Thoracic aorta (tissue), 2 donors: ENCODE data around the gene UBE2QL1. TPM values are rescaled to one million over a fixed set of nuclear protein-coding genes. Genes with fewer than 3 reads are reported as not detected.

Source experiments
- ATAC-seq: fragments of 150-250 bp; one replicate; pipeline ENCODE4 v1.8.0; 2017; ENCODE audit warnings: low read depth; ENCODE audit not compliant: insufficient number of reproducible peaks, low FRiP score
- DNase-seq: peaks from one replicate; pipeline ENCODE4 v3.0.0-alpha.2; 2020; ENCODE audit warnings: low spot score
- H3K27ac ChIP-seq, 2 donors: fragments of 200-600 bp; sonication (generic); 1 replicate in 1 of 2; 2 replicates in 1 of 2; pipeline ENCODE4 v1.5.1; 2016; ENCODE audit warnings: mild to moderate bottlenecking in 2 of 2, moderate library complexity in 2 of 2
- H3K27me3 ChIP-seq: fragments of 200-600 bp; sonication (generic); replicated peaks from 2 replicates; pipeline ENCODE4 v1.6.0; 2016; ENCODE audit warnings: mild to moderate bottlenecking; ENCODE audit not compliant: insufficient read depth
- H3K36me3 ChIP-seq: fragments of 200-600 bp; sonication (generic); one replicate; pipeline ENCODE4 v1.5.1; 2016
- H3K4me1 ChIP-seq, 2 donors: fragments of 200-600 bp; sonication (generic); 1 replicate in 1 of 2; 2 replicates in 1 of 2; pipeline versions ENCODE4 v1.5.1 to v1.6.0; 2016; ENCODE audit warnings: low read depth in 2 of 2, mild to moderate bottlenecking in 1 of 2; ENCODE audit not compliant: control insufficient read depth in 1 of 2
- H3K4me3 ChIP-seq: fragments of 200-600 bp; sonication (generic); 2 replicates; pipeline ENCODE4 v1.5.1; 2016; ENCODE audit warnings: mild to moderate bottlenecking
- H3K9me3 ChIP-seq: fragments of 200-600 bp; sonication (generic); 2 replicates; pipeline ENCODE4 v1.5.1; 2016
- CTCF ChIP-seq: fragments of 200-600 bp; sonication (generic); IDR thresholded peaks from one replicate; pipeline ENCODE4 v1.5.1; 2019; ENCODE audit warnings: antibody characterized with exemption
- total RNA-seq, 2 donors: library from RNA; depleted of rRNA; stranded (reverse); fragments of >200 nt; gene quantifications; one replicate each; pipeline versions ENCODE4 v1.1.0 to v1.2.3, GENCODE V29; 2016

UBE2QL1 gene
- total RNA-seq, 2 donors from 2014 or later: 3.2 to 3.5 TPM

- Histone ChIP-seq H3K27ac (no peak overlapping the region), H3K4me1 (peaks cover 0 to 19% of the 10 kb centered on the region in 2 donors), H3K4me3 (no peak overlapping the region), H3K9me3 (no peaks in the 10 kb centered on the region), H3K27me3 (no peaks in the 10 kb centered on the region), H3K36me3 (no peaks in the 10 kb centered on the region)
- ATAC-seq: no peak
- no peak for TF ChIP-seq CTCF
- DNase-seq: no peak
These were observed 22.0 kb downstream of the UBE2QL1 start for GRCh38 chr5:6470672-6471071.

- no peaks in the 10 kb centered on the region for H3K36me3 ChIP-seq
- ATAC-seq (no peak), DNase-seq (no peak)
- H3K4me1 ChIP-seq: peaks cover 0 to 18% of the 10 kb centered on the region in 2 donors
- no peak overlapping the region for H3K4me3 ChIP-seq
- no peak for TF ChIP-seq CTCF
- H3K27me3 ChIP-seq: no peaks in the 10 kb centered on the region
- H3K9me3 ChIP-seq: no peaks in the 10 kb centered on the region
- H3K27ac ChIP-seq: no peak overlapping the region
These were observed 22.6 kb downstream of the UBE2QL1 start for GRCh38 chr5:6471252-6471651.

DNA sequence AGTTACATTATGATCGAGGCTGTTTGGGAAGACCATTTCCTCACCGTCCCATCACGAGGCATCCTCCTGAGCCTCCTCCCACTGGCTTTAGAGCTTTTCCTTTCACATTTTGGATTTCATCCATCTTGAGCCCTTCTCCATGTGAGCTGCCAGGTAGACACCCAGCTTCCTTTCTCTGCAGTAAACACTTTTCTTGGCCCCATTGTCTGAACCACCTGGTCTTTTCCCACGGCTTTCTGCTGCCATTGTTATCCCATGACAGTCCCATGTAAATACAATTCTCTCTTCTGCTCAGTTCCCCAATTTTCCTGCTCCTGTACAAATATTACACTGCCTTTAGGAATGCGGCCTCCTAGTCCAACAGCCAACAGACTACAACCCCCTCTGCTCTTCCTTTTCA is 24.1 kb downstream of the UBE2QL1 start:
- no peak overlapping the region for H3K4me3 ChIP-seq
- ATAC-seq: no peak
- H3K4me1 ChIP-seq: peaks cover 0 to 6% of the 10 kb centered on the region in 2 donors
- no peak overlapping the region for H3K27ac ChIP-seq
- no peak for TF ChIP-seq CTCF
- H3K36me3 ChIP-seq: no peaks in the 10 kb centered on the region
- no peaks in the 10 kb centered on the region for H3K9me3 ChIP-seq
- H3K27me3 ChIP-seq: no peaks in the 10 kb centered on the region
- DNase-seq: no peak

DNA sequence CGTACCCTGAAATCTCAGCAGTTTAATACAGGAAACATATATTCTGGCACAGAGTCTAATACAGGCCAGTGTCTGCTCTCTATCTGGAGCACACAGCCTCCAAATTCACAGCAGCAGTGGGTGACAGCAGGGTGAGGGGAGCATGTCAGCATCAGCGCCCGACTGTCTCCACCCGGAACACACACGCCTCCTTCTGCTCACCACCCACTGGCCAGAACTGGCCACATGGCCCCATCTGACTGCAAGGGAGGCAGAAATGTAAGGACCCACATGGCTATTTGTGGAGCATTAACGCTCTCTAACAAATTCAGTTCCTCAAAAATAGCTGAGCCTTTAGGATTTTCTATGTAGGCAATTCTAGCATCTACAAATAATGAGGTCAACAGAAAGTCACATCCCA is 24.6 kb downstream of the UBE2QL1 start:
- H3K27me3 ChIP-seq: no peaks in the 10 kb centered on the region
- H3K9me3 ChIP-seq: no peaks in the 10 kb centered on the region
- DNase-seq (no peak), ATAC-seq (no peak)
- no peak for TF ChIP-seq CTCF
- no peaks in the 10 kb centered on the region for H3K36me3 ChIP-seq
- H3K4me1 ChIP-seq: peaks cover 0 to 6% of the 10 kb centered on the region in 2 donors
- no peak overlapping the region for H3K4me3 ChIP-seq
- no peak overlapping the region for H3K27ac ChIP-seq

DNA sequence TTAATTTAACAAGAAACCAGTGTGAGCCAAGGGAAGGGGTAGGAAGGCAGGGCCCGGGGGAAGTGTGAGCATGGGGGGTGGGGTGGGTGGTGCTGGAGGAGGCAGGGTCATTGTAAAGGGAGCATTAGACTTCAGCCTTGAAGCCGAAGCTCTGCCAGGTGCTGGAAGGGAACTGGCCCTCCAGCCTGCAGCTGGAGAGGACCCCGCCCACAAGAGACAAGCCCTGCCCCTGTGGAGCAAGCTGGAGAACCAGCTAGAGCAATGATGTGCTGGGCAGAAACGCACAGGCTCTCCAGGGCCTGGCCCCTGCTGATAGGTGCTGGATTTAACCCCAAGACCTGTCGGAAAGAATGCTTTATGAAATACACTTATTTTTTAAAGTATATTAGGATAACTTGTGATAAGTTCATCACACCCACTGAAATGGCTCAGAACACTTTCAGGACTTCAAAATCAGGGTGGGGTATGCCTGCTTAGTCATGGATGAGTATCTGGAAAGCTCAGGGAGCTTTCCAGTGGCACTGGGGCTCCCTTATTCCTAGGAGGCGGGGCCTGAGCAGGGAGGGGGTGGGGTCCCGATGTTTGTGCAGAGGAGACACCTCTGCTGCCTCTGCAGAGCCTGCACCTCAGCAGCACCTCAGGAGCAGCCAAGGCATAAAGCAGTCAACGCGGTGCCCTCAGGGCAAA is 27.1 kb downstream of the UBE2QL1 start:
- no peak for DNase-seq
- H3K4me3 ChIP-seq: no peak overlapping the region
- no peak for ATAC-seq
- H3K36me3 ChIP-seq: no peaks in the 10 kb centered on the region
- TF ChIP-seq CTCF: no peak
- H3K9me3 ChIP-seq: no peaks in the 10 kb centered on the region
- H3K27me3 ChIP-seq: no peaks in the 10 kb centered on the region
- H3K27ac ChIP-seq: no peak overlapping the region
- peaks cover 0 to 6% of the 10 kb centered on the region in 2 donors for H3K4me1 ChIP-seq
